ENCODE data around the gene OR2Z1.
A peak's percentile ranks its signal among the peaks of the same experiment; 100 is the strongest.

OR2Z1 gene, protein sequence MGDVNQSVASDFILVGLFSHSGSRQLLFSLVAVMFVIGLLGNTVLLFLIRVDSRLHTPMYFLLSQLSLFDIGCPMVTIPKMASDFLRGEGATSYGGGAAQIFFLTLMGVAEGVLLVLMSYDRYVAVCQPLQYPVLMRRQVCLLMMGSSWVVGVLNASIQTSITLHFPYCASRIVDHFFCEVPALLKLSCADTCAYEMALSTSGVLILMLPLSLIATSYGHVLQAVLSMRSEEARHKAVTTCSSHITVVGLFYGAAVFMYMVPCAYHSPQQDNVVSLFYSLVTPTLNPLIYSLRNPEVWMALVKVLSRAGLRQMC

GRCh38 chr19:8721334-8721733 lies at the start of gene OR2Z1:
Gene OR2Z1 (plus strand): TSS chr19:8721634. CDS start chr19:8731029, 9,395 bp downstream.
- DNase-seq = no peak

DNA sequence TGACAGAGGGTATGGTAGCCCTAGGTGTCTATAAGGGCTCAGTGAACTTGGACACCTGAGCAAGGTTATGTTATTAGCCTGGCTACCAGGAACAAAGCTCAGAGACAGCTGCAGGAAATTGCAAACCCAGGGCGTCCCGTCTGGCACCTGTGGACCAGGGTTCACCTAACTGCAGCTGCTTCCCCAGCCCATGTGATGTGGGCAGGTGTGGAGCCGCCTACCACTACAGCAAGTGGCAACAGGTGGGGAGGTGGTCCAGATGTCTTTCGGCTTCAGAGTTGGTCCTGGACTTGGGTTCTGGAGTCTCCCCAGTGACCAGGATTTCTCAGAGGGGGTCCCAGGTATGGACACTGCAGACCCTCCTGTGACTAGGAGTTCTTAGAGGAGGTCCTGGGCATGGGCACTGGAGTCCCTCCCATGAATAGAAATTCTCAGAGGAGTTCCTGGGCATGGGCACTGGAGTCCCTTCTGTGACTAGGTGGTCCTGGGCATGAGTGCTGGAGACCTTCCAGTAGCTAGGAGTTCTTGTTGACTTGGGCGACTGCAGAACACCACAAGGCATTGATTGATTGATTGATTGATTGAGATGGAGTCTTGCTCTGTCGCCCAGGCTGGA lies 48.0 kb upstream of the OR2Z1 start:
- DNase-seq = no peak

DNA sequence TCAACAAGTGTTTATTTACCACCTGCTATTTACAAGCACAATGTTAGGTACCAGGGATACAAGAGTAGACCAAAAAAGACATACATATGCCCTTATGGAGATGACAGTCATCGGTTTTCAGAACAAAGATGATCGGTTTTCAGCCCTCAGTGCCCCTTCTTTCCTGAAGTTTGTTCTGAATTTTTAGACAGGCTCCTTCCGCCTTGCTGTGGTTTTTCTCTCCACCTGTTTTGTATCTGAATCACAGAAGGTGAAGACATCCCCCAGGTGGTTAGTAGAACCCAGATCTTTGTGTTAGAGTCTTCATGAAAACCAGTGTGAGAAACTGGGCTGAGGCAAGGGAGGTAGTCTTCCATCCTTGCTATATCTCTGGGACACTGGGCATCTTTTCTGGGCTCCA lies 46.4 kb upstream of the OR2Z1 start:
- DNase-seq = no peak

GRCh38 chr19:8678244-8678807 lies 43.1 kb upstream of the OR2Z1 start:
- DNase-seq = no peak

GRCh38 chr19:8680676-8681344 lies 40.6 kb upstream of the OR2Z1 start:
- no peak for DNase-seq

DNA sequence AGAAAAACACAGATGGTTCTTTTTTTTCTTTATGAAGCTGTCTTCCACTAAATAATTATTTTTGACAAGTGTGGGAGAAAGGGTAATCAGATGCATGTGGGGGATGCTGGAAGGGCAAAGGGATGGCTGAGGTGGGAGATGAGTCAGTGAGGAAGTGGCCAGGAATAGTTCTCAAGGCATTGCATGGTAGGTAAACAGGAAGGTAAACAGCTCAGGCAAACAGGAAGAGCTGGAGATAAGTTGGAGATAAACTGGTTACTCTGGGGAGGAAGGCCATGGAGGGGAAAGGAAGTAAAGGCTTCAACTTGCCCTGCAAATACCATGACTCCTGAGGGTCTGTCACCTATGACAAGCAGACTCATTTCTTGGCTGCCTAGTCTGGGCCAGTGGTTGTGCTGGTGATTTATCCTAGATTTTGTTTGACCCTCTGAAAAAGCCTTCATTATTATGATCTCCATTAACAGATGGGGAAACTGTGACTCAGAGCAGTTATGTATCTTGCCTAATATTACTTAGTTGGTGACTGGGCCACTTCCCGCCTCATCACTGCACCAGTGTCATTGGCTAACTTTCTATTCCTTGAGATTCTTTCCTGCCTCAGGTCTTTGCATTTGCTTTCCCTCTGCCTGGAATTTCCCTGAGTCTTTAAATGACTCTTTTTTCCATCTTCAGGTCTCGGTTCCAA lies 39.9 kb upstream of the OR2Z1 start:
- DNase-seq = no peak

DNA sequence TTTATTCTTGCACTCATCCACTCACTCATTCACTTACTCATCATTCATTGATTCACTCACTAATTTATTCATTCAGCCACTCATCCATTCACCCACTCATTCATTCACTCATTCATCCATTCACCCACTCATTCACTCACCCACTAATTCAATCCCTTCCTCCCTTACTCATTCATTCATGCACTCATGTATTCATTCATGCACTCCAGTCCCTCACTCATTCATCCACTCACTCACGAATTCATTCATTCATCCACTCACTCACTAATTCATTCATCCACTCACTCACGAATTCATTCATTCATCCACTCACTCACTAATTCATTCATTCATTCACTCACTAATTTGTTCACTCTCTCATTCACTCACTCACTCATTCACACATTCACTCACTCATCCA lies 39.0 kb upstream of the OR2Z1 start:
- DNase-seq = no peak

DNA sequence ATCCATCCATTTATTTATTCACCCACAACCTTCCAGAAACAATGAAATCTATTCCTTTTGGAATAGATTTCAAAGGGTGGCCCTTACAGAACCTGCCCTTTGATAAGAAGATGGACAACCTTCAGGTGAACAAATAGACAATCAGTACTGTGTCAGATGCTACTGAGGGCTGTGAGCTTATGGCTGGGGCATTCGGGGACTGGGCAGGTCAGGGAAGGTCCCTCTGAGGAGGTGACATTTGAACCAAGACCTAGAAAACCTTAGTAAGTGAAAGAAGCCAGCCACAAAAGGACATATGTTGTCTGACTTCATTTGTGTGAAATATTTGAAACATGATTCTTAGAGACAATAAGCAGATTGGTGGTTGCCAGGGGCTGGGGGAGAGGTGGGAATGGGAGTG lies 38.5 kb upstream of the OR2Z1 start:
- DNase-seq = no peak

GRCh38 chr19:8684001-8684902 lies 37.2 kb upstream of the OR2Z1 start:
- no peak for DNase-seq

GRCh38 chr19:8686549-8686948 lies 34.9 kb upstream of the OR2Z1 start:
- no peak for DNase-seq

- DNase-seq = no peak
These were observed 32.5 kb upstream of the OR2Z1 start for GRCh38 chr19:8688930-8689329.

DNA sequence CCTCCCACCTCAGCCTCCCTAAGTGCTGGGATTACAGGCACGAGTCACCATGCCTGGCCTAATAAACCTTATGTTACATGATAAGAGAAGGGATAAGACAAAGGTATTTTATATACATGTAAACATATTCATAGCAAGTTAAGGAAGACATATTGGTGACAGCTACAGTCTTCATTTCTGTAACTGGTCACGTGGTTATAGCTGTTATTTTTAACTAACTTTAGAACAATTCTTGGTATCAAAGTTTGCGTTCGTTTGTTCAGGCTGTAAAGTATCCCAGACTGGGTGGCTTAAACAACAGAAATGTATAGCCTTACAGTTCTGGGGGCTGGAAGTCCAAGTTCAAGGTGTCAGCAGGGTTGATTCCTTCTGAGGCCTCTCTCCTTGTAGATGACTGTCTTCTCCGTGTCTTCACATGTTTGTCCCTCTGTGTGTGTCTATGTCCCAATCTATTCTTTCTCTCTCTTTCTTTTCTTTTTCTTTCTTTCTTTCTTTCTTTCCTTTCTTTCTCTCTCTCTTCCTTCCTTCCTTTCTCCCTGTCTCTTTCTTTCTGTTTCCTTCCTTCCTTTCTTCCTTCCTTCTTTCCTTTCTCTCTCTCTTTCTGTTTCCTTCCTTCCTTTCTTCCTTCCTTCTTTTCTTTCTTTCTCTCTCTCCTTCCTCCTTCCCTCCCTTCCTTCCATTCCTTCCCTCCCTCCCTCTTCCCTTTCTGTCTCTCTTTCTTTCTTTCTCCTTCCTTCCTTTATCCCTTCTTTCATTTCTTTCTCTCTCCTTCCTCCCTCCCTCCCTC lies 30.5 kb upstream of the OR2Z1 start:
- no peak for DNase-seq

DNA sequence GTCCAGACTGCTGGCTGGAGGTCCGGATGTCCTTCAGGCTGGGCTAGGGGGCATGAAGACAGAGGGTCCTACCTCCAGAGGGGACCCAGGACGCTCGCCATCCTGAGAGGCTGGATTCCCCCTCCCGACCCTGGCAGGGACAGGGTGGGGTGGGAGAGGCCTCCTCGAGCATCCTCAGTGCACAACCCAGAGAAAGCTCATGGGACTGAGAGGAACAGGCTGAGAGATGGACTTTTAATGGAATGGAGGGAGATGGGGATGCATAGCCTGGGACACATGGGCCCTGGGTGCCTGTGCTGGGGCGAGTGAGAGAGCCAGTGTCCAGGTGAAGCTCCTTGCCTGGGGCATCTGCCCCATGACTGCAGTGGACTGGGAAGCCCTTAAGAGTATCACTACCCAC lies 25.9 kb upstream of the OR2Z1 start:
- DNase-seq = no peak

GRCh38 chr19:8695911-8696310 lies 25.5 kb upstream of the OR2Z1 start:
- DNase-seq = no peak

GRCh38 chr19:8696993-8697392 lies 24.4 kb upstream of the OR2Z1 start:
- no peak for DNase-seq

DNA sequence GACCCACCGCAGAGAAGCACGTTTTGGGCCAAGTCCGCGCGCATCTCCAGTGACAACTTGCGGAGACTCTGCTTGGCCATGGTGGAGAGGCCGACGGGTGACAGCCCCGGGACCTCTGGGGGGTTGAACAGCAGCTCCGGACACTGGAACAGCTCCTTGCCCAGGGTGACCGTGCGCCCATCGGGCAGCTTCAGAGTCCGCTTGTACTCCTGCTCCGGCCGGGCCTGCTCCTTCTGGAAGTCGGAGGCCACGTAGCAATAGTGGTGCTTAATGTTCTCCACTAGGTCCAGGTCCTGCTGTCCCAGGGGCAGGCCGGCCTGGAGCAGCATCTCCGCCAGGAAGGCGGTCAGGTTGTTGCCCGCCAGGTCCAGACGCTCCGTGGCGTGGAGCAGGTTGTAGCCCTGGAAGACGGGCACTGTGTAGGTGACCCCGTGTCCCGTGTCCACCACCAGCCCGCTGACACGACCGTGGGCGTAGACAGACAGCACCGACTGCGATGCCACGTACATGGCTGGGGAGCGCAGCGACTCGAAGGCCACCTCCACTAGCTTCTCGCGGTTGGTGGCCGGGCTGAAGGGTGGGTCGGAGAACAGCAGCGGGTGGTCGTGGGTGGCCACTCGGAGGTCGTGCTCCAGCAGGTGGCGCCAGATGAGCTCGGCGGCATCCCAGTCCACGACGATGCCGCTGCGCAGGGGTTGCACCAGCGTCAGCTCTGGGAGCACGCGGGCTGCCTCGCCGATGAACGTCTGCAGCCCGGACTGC lies 23.6 kb upstream of the OR2Z1 start:
- no peak for DNase-seq

DNA sequence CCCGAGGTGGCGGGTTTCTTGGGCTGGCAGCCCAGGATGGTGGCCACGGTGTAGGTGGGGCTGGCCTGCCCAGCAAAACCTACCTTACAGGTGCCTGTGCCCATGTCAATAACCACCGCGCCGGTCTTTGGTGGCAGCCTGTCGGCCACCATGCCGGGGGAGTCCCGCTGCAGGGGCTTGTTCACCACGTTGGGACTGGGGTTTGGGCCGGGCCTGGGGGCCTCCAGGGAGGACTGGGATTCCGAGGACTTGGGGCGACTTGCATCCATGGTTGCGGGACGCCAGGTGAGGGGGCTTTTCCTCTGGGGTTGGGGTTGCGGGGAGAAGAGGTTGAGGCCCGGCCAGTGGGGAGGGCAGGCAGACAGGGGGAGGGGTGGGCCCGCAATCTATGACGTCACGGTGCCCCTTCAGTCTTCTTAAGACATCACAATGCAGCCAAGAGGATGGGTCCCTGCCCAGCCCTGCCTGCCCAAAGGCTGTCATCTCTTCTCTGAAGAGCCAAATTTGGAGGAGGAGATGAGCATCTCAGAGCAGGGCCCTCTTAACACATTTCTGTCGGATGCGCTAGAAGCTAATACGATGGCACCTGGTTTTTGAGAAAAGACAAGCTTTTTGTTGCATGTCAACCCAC lies 22.9 kb upstream of the OR2Z1 start, which contains the start of gene ACTL9:
Gene ACTL9 (minus strand): TSS at position 363 of the 631 bp plus-strand sequence. CDS start 94 bp downstream, at position 269.
- no peak for DNase-seq

GRCh38 chr19:8699908-8700307 lies 21.5 kb upstream of the OR2Z1 start:
- DNase-seq = no peak

GRCh38 chr19:8700956-8701355 lies 20.5 kb upstream of the OR2Z1 start:
- no peak for DNase-seq

DNA sequence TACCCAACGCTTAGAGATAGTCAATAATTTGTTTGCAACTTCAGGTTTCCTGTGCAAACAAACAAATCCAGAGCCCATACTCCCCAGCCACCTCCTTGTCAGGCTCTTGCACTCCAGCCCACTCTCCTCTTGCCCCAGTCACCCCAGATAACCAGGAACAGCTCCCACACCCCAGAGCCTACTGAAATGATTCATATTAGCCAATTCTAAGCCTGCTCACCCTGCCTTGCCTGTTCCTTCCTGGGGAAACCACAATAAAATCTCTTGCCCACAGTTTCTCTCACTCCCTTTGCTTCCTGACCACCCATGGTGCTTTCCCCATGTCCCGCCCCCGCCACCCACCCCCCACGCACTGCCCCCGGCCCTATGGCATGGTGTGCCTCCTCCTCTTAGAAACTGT lies 19.1 kb upstream of the OR2Z1 start:
- peak; percentile 4 to 39 for DNase-seq
